Common myeloid progenitor, CD34-positive (primary cell): ENCODE measurements around the gene GPR83.
A peak's percentile ranks its signal among the peaks of the same experiment; 100 is the strongest.

Experiments used
- CTCF ChIA-PET: fragments of 350-600 bp; sonication (Branson Sonifier 250); formaldehyde crosslinking; loops from one replicate; lab custom pipeline; 2021; ENCODE audit warnings: antibody characterized with exemption; lab: Charles Lee
- POLR2A ChIA-PET: fragments of 350-600 bp; sonication (Branson Sonifier 250); formaldehyde crosslinking; loops from one replicate; lab custom pipeline; 2021; ENCODE audit warnings: antibody characterized with exemption; lab: Charles Lee
- DNase-seq, 3 donors: peaks; one replicate each; pipeline versions ENCODE4 v3.0.0 to v3.0.0-alpha.2; 2013
- H3K27ac ChIP-seq, 2 experiments: 1 replicate in 1 of 2; 2 replicates in 1 of 2; pipeline ENCODE4 v1.7.0; 2013; ENCODE audit warnings: inconsistent platforms in 2 of 2, low read length in 2 of 2, mild to moderate bottlenecking in 2 of 2, low read depth in 1 of 2, moderate library complexity in 1 of 2; ENCODE audit not compliant: severe bottlenecking in 2 of 2, insufficient read depth in 1 of 2, poor library complexity in 1 of 2
- H3K27me3 ChIP-seq, 5 experiments: replicated peaks in 2 of 5; 1 replicate in 3 of 5; 2 replicates in 2 of 5; pipeline versions ENCODE4 v1.6.1 to v1.7.0; 2013; ENCODE audit warnings: low read length in 4 of 5, mild to moderate bottlenecking in 2 of 5, moderate library complexity in 2 of 5, inconsistent platforms in 1 of 5; ENCODE audit not compliant: insufficient read depth in 5 of 5, control insufficient read depth in 4 of 5
- H3K36me3 ChIP-seq, 4 experiments: 1 replicate in 2 of 4; 2 replicates in 2 of 4; pipeline versions ENCODE4 v1.6.1 to v1.7.0; 2013; ENCODE audit warnings: low read length in 3 of 4, control low read depth in 1 of 4, mild to moderate bottlenecking in 1 of 4; ENCODE audit not compliant: control insufficient read depth in 4 of 4, insufficient read depth in 4 of 4
- H3K4me1 ChIP-seq, 4 experiments: 1 replicate in 3 of 4; 2 replicates in 1 of 4; pipeline versions ENCODE4 v1.6.1 to v1.7.1; 2013; ENCODE audit warnings: low read length in 3 of 4, mild to moderate bottlenecking in 3 of 4, control low read depth in 1 of 4, inconsistent platforms in 1 of 4, moderate library complexity in 1 of 4; ENCODE audit not compliant: control insufficient read depth in 4 of 4, insufficient read depth in 4 of 4; ENCODE audit errors: control extremely low read depth in 1 of 4
- H3K4me3 ChIP-seq, 7 experiments: 1 replicate in 4 of 7; 2 replicates in 3 of 7; pipeline versions ENCODE4 v1.5.1 to v1.7.0; 2013; ENCODE audit warnings: mild to moderate bottlenecking in 7 of 7, low read length in 6 of 7, moderate library complexity in 6 of 7, inconsistent platforms in 2 of 7, low read depth in 2 of 7, control low read depth in 1 of 7; ENCODE audit not compliant: insufficient read depth in 4 of 7, control insufficient read depth in 1 of 7; ENCODE audit errors: extremely low read depth in 1 of 7
- H3K9me3 ChIP-seq, 5 experiments: 1 replicate in 4 of 5; 2 replicates in 1 of 5; pipeline versions ENCODE4 v1.6.1 to v1.7.1; 2013; ENCODE audit warnings: low read length in 4 of 5, mild to moderate bottlenecking in 2 of 5, inconsistent platforms in 1 of 5, low read depth in 1 of 5, moderate library complexity in 1 of 5; ENCODE audit not compliant: control insufficient read depth in 4 of 5, insufficient read depth in 2 of 5; ENCODE audit errors: control extremely low read depth in 1 of 5
- WGBS: methylation state at CpG from one replicate; pipeline ENCODE4 v1.1.5; 2013; ENCODE audit not compliant: insufficient coverage; 5-methylcytosine and 5-hydroxymethylcytosine counted together

The GPR83 gene

GRCh38 chr11:94424662-94425061 is 23.4 kb upstream of the GPR83 start:
- no peak for DNase-seq
- Histone ChIP-seq H3K4me1 (no peaks in the 10 kb centered on the region), H3K9me3 (peaks cover 3 to 16% (median 8%) of the 10 kb centered on the region in 5 experiments), H3K27ac (no peak overlapping the region), H3K4me3 (no peak overlapping the region), H3K36me3 (peaks cover 30 to 63% (median 39%) of the 10 kb centered on the region in 4 experiments), H3K27me3 (no peaks in the 10 kb centered on the region)
- CTCF ChIA-PET: interaction anchor here (1.1 to 1.9 kb wide), 4 partner anchors 16 to 252 kb away, joined by 3 to 7 read pairs (median 4); no protein-coding TSS in a partner anchor
- WGBS: no CpG with 5 or more reads among the region's 2 CpGs
- POLR2A ChIA-PET: no interaction called here

- no peak overlapping the region for H3K4me3 ChIP-seq
- no peak for DNase-seq
- ChIA-PET CTCF (interaction anchor here (1.1 to 1.9 kb wide), 5 partner anchors 15 to 251 kb away, joined by 3 to 7 read pairs (median 4); no protein-coding TSS in a partner anchor), POLR2A (no interaction called here)
- no peak overlapping the region for H3K27ac ChIP-seq
- H3K36me3 ChIP-seq: peaks cover 24 to 56% (median 36%) of the 10 kb centered on the region in 4 experiments
- H3K9me3 ChIP-seq: peaks cover 0 to 11% (median 6%) of the 10 kb centered on the region in 5 experiments
- no peaks in the 10 kb centered on the region for H3K4me1 ChIP-seq
- no peaks in the 10 kb centered on the region for H3K27me3 ChIP-seq
- WGBS: no CpG with 5 or more reads among the region's 2 CpGs
Measured at GRCh38 chr11:94424011-94424410, 22.8 kb upstream of the GPR83 start.

DNA sequence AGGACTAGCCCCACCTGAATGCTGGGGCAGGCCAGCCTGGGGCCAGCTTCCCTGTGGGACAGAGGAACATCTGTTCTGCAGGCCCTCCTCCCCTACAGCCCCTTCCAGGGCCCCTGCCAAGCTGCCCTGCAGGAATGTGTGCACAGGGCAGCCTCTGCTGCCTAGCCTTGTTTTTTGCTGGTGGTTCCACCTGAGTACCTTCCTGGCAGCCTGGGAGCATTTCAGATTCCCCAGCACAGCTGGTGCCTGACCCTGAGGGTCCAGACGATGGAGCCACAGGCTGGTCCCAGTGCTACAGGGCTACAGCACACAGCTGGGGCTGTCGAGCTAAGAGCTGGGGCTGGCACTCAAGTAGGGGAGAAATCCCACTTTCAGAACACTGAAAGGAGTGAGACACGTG is 22.3 kb upstream of the GPR83 start:
- Histone ChIP-seq H3K27ac (no peak overlapping the region), H3K27me3 (no peaks in the 10 kb centered on the region), H3K9me3 (peaks cover 0 to 8% (median 3%) of the 10 kb centered on the region in 5 experiments), H3K4me3 (no peak overlapping the region), H3K4me1 (no peaks in the 10 kb centered on the region), H3K36me3 (peaks cover 19 to 51% (median 34%) of the 10 kb centered on the region in 4 experiments)
- CTCF ChIA-PET: interaction anchor here (1.3 to 1.9 kb wide), 3 partner anchors 15 to 80 kb away, joined by 4 to 7 read pairs (median 4); no protein-coding TSS in a partner anchor
- POLR2A ChIA-PET: no interaction called here
- 100% methylated on average over 3 of the region's 3 CpGs for WGBS
- DNase-seq: no peak

DNA sequence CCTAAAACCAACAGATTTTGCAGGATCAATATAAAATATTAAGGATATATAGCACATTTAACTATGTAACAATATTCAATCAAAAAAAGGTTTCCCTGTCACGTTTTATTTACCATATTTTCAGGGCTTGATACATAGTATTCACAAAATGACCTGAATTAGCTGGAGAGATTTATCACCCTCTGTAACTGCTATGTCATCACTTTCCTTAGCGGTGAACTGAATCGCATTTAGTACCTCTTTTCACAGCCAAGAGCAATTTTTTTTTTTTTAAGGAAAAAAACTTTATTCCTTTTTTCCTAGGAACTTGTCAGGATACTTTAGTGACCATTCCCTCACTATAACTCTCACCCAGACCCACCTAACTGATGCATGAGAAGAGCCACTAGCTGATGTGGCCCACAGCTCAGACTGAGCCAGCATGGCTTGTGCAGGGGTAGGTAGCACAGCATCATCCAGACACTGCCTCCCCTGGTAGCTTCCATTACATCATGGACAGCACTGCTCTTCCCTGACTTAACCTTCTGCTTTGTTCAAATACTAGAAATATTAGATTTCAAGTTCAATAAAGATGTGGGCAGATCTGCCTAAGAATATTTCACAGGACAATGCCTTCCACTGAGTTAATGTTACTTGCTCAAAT is 17.0 kb upstream of the GPR83 start:
- CTCF ChIA-PET: interaction anchor here (0.7 to 1.7 kb wide), 4 partner anchors 9 to 234 kb away, joined by 3 to 7 read pairs (median 3); no protein-coding TSS in a partner anchor
- no peaks in the 10 kb centered on the region for H3K9me3 ChIP-seq
- H3K36me3 ChIP-seq: peaks cover 4 to 23% (median 8%) of the 10 kb centered on the region in 4 experiments
- H3K4me3 ChIP-seq: no peak overlapping the region
- 27% methylated on average over 3 of the region's 3 CpGs for WGBS
- H3K4me1 ChIP-seq: no peaks in the 10 kb centered on the region
- H3K27ac ChIP-seq: peak overlapping the region in 1 of 2 experiments; percentile 34
- DNase-seq: peak in 2 of 3 donors; percentile 20 to 46
- POLR2A ChIA-PET: interaction anchor here (0.6 kb wide), 1 partner anchor 86 kb away, joined by 3 read pairs; no protein-coding TSS in a partner anchor
- H3K27me3 ChIP-seq: no peaks in the 10 kb centered on the region

- Histone ChIP-seq H3K4me3 (no peak overlapping the region), H3K27ac (no peak overlapping the region), H3K36me3 (peaks cover 0 to 19% (median 7%) of the 10 kb centered on the region in 4 experiments), H3K27me3 (no peaks in the 10 kb centered on the region), H3K4me1 (no peaks in the 10 kb centered on the region), H3K9me3 (no peaks in the 10 kb centered on the region)
- WGBS: 20% methylated on average over 1 of the region's 4 CpGs
- ChIA-PET CTCF (interaction anchor here (0.7 to 1.7 kb wide), 9 partner anchors 9 to 522 kb away, joined by 3 to 7 read pairs (median 3); no protein-coding TSS in a partner anchor), POLR2A (no interaction called here)
- peak; percentile 24 to 65 (median 65) for DNase-seq
Measured at GRCh38 chr11:94417386-94417987, 16.3 kb upstream of the GPR83 start.

DNA sequence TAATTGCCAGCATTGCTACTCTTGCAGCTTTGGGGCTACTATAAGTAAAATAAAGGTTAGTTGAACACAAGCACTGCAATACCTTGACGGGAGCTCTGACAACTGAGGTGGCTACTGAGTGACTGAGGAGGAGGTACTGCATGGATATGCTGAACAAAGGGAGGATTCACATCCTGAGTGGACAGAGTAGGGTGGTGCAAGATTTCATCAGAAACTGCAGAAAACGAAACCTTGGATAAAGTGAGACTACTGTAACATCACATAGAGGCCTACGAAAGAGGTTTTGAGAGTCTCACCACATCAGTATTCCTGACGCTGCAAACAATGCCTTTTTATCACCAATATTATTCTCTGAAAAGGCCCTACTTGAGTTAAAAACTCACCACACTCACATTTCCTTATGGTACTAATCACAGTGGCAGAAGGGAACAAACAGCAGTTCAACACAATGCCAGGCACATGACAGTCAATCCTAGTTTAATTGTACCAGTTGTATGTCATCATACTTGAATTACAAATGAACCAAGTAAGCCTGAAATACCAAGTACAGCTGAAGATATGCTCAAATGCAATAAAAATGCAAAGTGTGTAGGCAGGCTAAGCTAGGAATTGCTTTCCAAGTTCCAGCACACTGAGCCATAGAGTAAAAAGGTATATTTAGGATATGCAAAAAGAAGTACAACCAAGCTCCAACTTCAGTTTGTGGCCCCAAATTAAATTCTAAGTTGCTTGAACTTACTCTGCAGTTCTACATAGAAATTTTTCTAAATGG is 4.0 kb upstream of the GPR83 start:
- no peak for DNase-seq
- peaks cover 0 to 16% (median 9%) of the 10 kb centered on the region in 4 experiments for H3K4me1 ChIP-seq
- POLR2A ChIA-PET: interaction anchor here (0.8 kb wide), 1 partner anchor 8 kb away, joined by 3 read pairs; no protein-coding TSS in a partner anchor
- no peak overlapping the region for H3K4me3 ChIP-seq
- CTCF ChIA-PET: no interaction called here
- no peaks in the 10 kb centered on the region for H3K36me3 ChIP-seq
- H3K27ac ChIP-seq: no peak overlapping the region
- WGBS: 100% methylated on average over 3 of the region's 4 CpGs
- H3K27me3 ChIP-seq: peaks cover 0 to 33% (median 21%) of the 10 kb centered on the region in 5 experiments
- peaks cover 0 to 4% (median 2%) of the 10 kb centered on the region in 5 experiments for H3K9me3 ChIP-seq
